ENCODE measurements around the gene CD44. TPM values are rescaled to one million over a fixed set of nuclear protein-coding genes. Genes with fewer than 3 reads are reported as not detected.

CD44 gene
- polyA plus RNA-seq, 1 of the 3 experiments (the other 2 are of a cell fraction), result 457 TPM

- POLR2A ChIA-PET, result no interaction called here
- peaks cover 21 to 46% of the 10 kb centered on the region in 2 experiments; a peak in 3 of 4 replicates for H3K4me1 ChIP-seq (ENCODE audit: control insufficient read depth in 1 of 2, insufficient read depth in 2 of 2, low read depth in 1 of 2, low read length in 1 of 2)
- TF ChIP-seq TAF1 (IDR thresholded peaks at IDR 0.05; ENCODE audit: borderline replicate concordance, low read depth, low read length) (no peak), NRF1 (IDR thresholded peaks at IDR 0.05; ENCODE audit: low read depth, low read length) (no peak), MXI1 (IDR thresholded peaks at IDR 0.05; ENCODE audit: low read depth, low read length) (no peak), EZH2phosphoT487 (IDR thresholded peaks at IDR 0.05; ENCODE audit: borderline replicate concordance, low read depth) (no peak), GABPA (IDR thresholded peaks at IDR 0.05; ENCODE audit: low read depth) (no peak), MAX (IDR thresholded peaks at IDR 0.05; ENCODE audit: low read depth) (no peak), FOXJ3 (CRISPR knock-in tag; IDR thresholded peaks at IDR 0.05) (no peak), GATA2 (CRISPR knock-in tag; IDR thresholded peaks at IDR 0.05) (no peak), TEAD4 (IDR thresholded peaks at IDR 0.05; ENCODE audit: borderline replicate concordance, insufficient read depth) (peak; percentile 70), NFIC (IDR thresholded peaks at IDR 0.05; ENCODE audit: borderline replicate concordance) (peak; percentile 58; the same call in 1 of the 2 replicates), JUND (IDR thresholded peaks at IDR 0.05) (peak; percentile 87), EP300 (IDR thresholded peaks at IDR 0.05; ENCODE audit: borderline replicate concordance in 1 of 2, low read depth in 1 of 2, low read length in 1 of 2) (peak in 1 of 2 experiments; percentile 80; a peak in 2 of 4 replicates), SMC3 (IDR thresholded peaks at IDR 0.05; ENCODE audit: low read depth, low read length) (no peak), TCF12 (IDR thresholded peaks at IDR 0.05) (peak; percentile 82), FOXM1 (IDR thresholded peaks at IDR 0.05; ENCODE audit: low read depth) (no peak), SIN3A (IDR thresholded peaks at IDR 0.05; ENCODE audit: borderline replicate concordance, low read depth, low read length) (peak; percentile 52; the same call in 1 of the 2 replicates), RAD21 (IDR thresholded peaks at IDR 0.05; ENCODE audit: low read length) (no peak), POLR2AphosphoS5 (IDR thresholded peaks at IDR 0.05; ENCODE audit: low read depth, low read length) (peak; percentile 15; the same call in 1 of the 2 replicates), CTCF (IDR thresholded peaks at IDR 0.05) (peak; percentile 48)
- TF ChIP-seq, protein P1, sequence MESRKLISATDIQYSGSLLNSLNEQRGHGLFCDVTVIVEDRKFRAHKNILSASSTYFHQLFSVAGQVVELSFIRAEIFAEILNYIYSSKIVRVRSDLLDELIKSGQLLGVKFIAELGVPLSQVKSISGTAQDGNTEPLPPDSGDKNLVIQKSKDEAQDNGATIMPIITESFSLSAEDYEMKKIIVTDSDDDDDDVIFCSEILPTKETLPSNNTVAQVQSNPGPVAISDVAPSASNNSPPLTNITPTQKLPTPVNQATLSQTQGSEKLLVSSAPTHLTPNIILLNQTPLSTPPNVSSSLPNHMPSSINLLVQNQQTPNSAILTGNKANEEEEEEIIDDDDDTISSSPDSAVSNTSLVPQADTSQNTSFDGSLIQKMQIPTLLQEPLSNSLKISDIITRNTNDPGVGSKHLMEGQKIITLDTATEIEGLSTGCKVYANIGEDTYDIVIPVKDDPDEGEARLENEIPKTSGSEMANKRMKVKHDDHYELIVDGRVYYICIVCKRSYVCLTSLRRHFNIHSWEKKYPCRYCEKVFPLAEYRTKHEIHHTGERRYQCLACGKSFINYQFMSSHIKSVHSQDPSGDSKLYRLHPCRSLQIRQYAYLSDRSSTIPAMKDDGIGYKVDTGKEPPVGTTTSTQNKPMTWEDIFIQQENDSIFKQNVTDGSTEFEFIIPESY (IDR thresholded peaks at IDR 0.05; ENCODE audit: borderline replicate concordance, low read depth), result no peak
- TF ChIP-seq, protein P2, sequence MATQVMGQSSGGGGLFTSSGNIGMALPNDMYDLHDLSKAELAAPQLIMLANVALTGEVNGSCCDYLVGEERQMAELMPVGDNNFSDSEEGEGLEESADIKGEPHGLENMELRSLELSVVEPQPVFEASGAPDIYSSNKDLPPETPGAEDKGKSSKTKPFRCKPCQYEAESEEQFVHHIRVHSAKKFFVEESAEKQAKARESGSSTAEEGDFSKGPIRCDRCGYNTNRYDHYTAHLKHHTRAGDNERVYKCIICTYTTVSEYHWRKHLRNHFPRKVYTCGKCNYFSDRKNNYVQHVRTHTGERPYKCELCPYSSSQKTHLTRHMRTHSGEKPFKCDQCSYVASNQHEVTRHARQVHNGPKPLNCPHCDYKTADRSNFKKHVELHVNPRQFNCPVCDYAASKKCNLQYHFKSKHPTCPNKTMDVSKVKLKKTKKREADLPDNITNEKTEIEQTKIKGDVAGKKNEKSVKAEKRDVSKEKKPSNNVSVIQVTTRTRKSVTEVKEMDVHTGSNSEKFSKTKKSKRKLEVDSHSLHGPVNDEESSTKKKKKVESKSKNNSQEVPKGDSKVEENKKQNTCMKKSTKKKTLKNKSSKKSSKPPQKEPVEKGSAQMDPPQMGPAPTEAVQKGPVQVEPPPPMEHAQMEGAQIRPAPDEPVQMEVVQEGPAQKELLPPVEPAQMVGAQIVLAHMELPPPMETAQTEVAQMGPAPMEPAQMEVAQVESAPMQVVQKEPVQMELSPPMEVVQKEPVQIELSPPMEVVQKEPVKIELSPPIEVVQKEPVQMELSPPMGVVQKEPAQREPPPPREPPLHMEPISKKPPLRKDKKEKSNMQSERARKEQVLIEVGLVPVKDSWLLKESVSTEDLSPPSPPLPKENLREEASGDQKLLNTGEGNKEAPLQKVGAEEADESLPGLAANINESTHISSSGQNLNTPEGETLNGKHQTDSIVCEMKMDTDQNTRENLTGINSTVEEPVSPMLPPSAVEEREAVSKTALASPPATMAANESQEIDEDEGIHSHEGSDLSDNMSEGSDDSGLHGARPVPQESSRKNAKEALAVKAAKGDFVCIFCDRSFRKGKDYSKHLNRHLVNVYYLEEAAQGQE (IDR thresholded peaks at IDR 0.05; ENCODE audit: low read depth, low read length), result peak; percentile 83
- TF ChIP-seq, protein P3, sequence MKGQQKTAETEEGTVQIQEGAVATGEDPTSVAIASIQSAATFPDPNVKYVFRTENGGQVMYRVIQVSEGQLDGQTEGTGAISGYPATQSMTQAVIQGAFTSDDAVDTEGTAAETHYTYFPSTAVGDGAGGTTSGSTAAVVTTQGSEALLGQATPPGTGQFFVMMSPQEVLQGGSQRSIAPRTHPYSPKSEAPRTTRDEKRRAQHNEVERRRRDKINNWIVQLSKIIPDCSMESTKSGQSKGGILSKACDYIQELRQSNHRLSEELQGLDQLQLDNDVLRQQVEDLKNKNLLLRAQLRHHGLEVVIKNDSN (IDR thresholded peaks at IDR 0.05; ENCODE audit: borderline replicate concordance, low read depth), result no peak
- TF ChIP-seq, protein P4, sequence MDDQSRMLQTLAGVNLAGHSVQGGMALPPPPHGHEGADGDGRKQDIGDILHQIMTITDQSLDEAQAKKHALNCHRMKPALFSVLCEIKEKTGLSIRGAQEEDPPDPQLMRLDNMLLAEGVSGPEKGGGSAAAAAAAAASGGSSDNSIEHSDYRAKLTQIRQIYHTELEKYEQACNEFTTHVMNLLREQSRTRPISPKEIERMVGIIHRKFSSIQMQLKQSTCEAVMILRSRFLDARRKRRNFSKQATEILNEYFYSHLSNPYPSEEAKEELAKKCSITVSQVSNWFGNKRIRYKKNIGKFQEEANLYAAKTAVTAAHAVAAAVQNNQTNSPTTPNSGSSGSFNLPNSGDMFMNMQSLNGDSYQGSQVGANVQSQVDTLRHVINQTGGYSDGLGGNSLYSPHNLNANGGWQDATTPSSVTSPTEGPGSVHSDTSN (IDR thresholded peaks at IDR 0.05), result peak; percentile 52
Observed at GRCh38 chr11:35142481-35143075, 3.6 kb downstream of the CD44 start.

More at GRCh38 chr11:35142481-35143075, 3.6 kb downstream of the CD44 start:
- Histone ChIP-seq H3F3A (replicated peaks; ENCODE audit: insufficient read depth) (peaks cover 45% of the 10 kb centered on the region), H3K27me3 (ENCODE audit: insufficient read depth) (no peaks in the 10 kb centered on the region), H4K20me1 (ENCODE audit: insufficient read depth) (peaks cover 64% of the 10 kb centered on the region), H3K9me2 (no peaks in the 10 kb centered on the region), H3K9me3 (no peaks in the 10 kb centered on the region), H3K79me2 (ENCODE audit: insufficient read depth) (peaks cover 94% of the 10 kb centered on the region), H3K4me2 (peak overlapping the region; percentile 88), H3K36me3 (replicated peaks in 1 of 2; ENCODE audit: control insufficient read depth in 1 of 2, insufficient read depth in 2 of 2, low read length in 1 of 2) (peaks cover 0 to 21% of the 10 kb centered on the region in 2 experiments), H2AFZ (ENCODE audit: low read depth) (no peak overlapping the region), H3K4me3 (ENCODE audit: low read depth in 2 of 2, low read length in 1 of 2) (peak overlapping the region in 1 of 2 experiments; percentile 95; a peak in 2 of 4 replicates), H3K9ac (peak overlapping the region; percentile 99; the same call in 1 of the 2 replicates), H3K27ac (ENCODE audit: low read depth in 2 of 2, low read length in 1 of 2) (peak overlapping the region in 1 of 2 experiments; percentile 80; a peak in 2 of 4 replicates)
- 25% methylated on average over 2 of the region's 2 CpGs for WGBS (ENCODE audit: low lambda C conversion rate)
- no peak for DNase-seq
- CTCF ChIA-PET, result no interaction called here
